Upper lobe of left lung (tissue), 6 donors: ENCODE measurements around the gene IRAK1BP1. TPM values are rescaled to one million over a fixed set of nuclear protein-coding genes. Genes with fewer than 3 reads are reported as not detected.

ENCODE experiments used
- ATAC-seq, 2 donors: fragments of 200-7000 bp; cut with Tn5 transposase; one replicate each; pipeline ENCODE4 v1.9.1; 2022; ENCODE audit warnings: mild to moderate bottlenecking in 2 of 2, moderate library complexity in 2 of 2; ENCODE audit not compliant: low FRiP score in 2 of 2
- DNase-seq, 2 donors: peaks; one replicate each; pipeline ENCODE4 v3.0.0-alpha.2; 2019 to 2020
- H3K27ac ChIP-seq, 4 donors: fragments of 200-600 bp; sonication (generic); one replicate each; pipeline ENCODE4 v1.5.1; 2016 to 2019
- H3K27me3 ChIP-seq, 4 donors: fragments of 200-600 bp; sonication (generic); one replicate each; pipeline ENCODE4 v1.5.1; 2017 to 2019
- H3K36me3 ChIP-seq, 4 donors: fragments of 200-600 bp; sonication (generic); one replicate each; pipeline ENCODE4 v1.5.1; 2016 to 2019
- H3K4me1 ChIP-seq, 4 donors: fragments of 200-600 bp; sonication (generic); one replicate each; pipeline ENCODE4 v1.5.1; 2018 to 2019
- H3K4me3 ChIP-seq, 4 donors: fragments of 200-600 bp; sonication (generic); one replicate each; pipeline ENCODE4 v1.5.1; 2017 to 2019; ENCODE audit warnings: mild to moderate bottlenecking in 2 of 4, moderate library complexity in 1 of 4
- H3K9me3 ChIP-seq, 4 donors: fragments of 200-600 bp; sonication (generic); one replicate each; pipeline ENCODE4 v1.5.1; 2018 to 2019
- EP300 ChIP-seq, 4 donors: sonication (generic); formaldehyde crosslinking; IDR thresholded peaks; one replicate each; pipeline ENCODE4 v1.5.1; 2017; ENCODE audit warnings: antibody characterized with exemption in 4 of 4, control low read depth in 2 of 4
- POLR2A ChIP-seq, 4 donors: fragments of 450-650 bp; IDR thresholded peaks; one replicate each; pipeline ENCODE4 v1.5.1; 2016 to 2017; ENCODE audit warnings: antibody characterized with exemption in 4 of 4, mild to moderate bottlenecking in 2 of 4
- POLR2AphosphoS5 ChIP-seq, 2 donors: sonication (generic); formaldehyde crosslinking; IDR thresholded peaks; one replicate each; pipeline ENCODE4 v1.5.1; 2017; ENCODE audit warnings: antibody characterized with exemption in 2 of 2
- WGBS, 2 donors: methylation state at CpG; one replicate each; pipeline ENCODE4 v1.1.5; 2017 to 2018; 5-methylcytosine and 5-hydroxymethylcytosine counted together
- total RNA-seq, 6 donors: library from RNA; depleted of rRNA in 4 of 6; stranded (reverse); fragments of >200 nt in 4 of 6; gene quantifications; one replicate each; pipeline versions ENCODE4 v1.1.0 to v1.2.1, GENCODE V29; 2016 to 2021
- TF ChIP-seq, protein P1 (sequence below), 6 experiments: fragments of 450-650 bp in 4 of 6; fragments of 200-600 bp in 2 of 6; sonication (generic) in 2 of 6; IDR thresholded peaks; one replicate each; pipeline ENCODE4 v1.5.1; 2016 to 2019; ENCODE audit warnings: antibody characterized with exemption in 6 of 6
- donor health status: DM: no; HTN: no; CAD: no; lungs with moderate emphysema.
- donor health status: DM: no; HTN: yes; CAD: no; lungs with severe emphysema.

The IRAK1BP1 gene
- total RNA-seq, 6 donors from 2014 or later, result 2.2 to 9.6 (median 5.2) TPM

GRCh38 chr6:78908621-78909020 lies 41.3 kb downstream of the IRAK1BP1 start:
- H3K36me3 ChIP-seq, result no peaks in the 10 kb centered on the region
- DNase-seq, result no peak
- WGBS, 2 donors, result 90 to 91% methylated on average over 2 of the region's 2 CpGs
- peaks cover 0 to 19% (median 11%) of the 10 kb centered on the region in 4 donors for H3K4me1 ChIP-seq
- no peak overlapping the region for H3K4me3 ChIP-seq
- no peak for ATAC-seq
- no peak overlapping the region for H3K27ac ChIP-seq
- no peak for TF ChIP-seq POLR2AphosphoS5 (IDR thresholded peaks at IDR 0.05)
- TF ChIP-seq, protein P1, sequence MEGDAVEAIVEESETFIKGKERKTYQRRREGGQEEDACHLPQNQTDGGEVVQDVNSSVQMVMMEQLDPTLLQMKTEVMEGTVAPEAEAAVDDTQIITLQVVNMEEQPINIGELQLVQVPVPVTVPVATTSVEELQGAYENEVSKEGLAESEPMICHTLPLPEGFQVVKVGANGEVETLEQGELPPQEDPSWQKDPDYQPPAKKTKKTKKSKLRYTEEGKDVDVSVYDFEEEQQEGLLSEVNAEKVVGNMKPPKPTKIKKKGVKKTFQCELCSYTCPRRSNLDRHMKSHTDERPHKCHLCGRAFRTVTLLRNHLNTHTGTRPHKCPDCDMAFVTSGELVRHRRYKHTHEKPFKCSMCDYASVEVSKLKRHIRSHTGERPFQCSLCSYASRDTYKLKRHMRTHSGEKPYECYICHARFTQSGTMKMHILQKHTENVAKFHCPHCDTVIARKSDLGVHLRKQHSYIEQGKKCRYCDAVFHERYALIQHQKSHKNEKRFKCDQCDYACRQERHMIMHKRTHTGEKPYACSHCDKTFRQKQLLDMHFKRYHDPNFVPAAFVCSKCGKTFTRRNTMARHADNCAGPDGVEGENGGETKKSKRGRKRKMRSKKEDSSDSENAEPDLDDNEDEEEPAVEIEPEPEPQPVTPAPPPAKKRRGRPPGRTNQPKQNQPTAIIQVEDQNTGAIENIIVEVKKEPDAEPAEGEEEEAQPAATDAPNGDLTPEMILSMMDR (IDR thresholded peaks at IDR 0.05), result no peak
- TF ChIP-seq POLR2A (IDR thresholded peaks at IDR 0.05), result no peak
- no peak for TF ChIP-seq EP300 (IDR thresholded peaks at IDR 0.05)
- H3K9me3 ChIP-seq, result no peaks in the 10 kb centered on the region
- H3K27me3 ChIP-seq, result no peaks in the 10 kb centered on the region

DNA sequence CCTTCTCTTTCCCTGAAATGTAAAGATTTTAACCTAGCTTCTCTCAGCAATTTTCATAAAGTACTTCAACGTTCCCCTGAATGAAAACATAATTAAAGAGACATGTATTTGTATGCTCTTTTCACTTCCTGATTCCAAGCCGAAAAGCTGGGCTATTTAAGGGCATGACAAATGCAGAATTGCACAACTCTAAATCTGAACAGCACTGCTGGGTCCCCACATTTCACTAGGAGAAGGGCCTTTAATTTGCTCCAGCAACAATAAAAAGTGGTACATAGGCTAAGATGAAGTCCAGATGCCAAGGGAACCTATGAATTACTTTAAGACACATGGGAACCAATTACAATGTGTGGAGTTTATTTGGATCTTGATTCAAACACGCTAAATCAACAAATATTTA lies 42.0 kb downstream of the IRAK1BP1 start:
- no peak overlapping the region for H3K4me3 ChIP-seq
- 37 to 50% methylated on average over 3 of the region's 3 CpGs for WGBS, 2 donors
- no peak for DNase-seq
- H3K27ac ChIP-seq, result no peak overlapping the region
- TF ChIP-seq POLR2AphosphoS5 (IDR thresholded peaks at IDR 0.05) (no peak), EP300 (IDR thresholded peaks at IDR 0.05) (no peak), POLR2A (IDR thresholded peaks at IDR 0.05) (no peak)
- TF ChIP-seq, protein P1 (IDR thresholded peaks at IDR 0.05), result no peak
- H3K9me3 ChIP-seq, result no peaks in the 10 kb centered on the region
- peaks cover 0 to 19% (median 11%) of the 10 kb centered on the region in 4 donors for H3K4me1 ChIP-seq
- peak in 1 of 2 donors; percentile 76 for ATAC-seq
- no peaks in the 10 kb centered on the region for H3K36me3 ChIP-seq
- H3K27me3 ChIP-seq, result no peaks in the 10 kb centered on the region

DNA sequence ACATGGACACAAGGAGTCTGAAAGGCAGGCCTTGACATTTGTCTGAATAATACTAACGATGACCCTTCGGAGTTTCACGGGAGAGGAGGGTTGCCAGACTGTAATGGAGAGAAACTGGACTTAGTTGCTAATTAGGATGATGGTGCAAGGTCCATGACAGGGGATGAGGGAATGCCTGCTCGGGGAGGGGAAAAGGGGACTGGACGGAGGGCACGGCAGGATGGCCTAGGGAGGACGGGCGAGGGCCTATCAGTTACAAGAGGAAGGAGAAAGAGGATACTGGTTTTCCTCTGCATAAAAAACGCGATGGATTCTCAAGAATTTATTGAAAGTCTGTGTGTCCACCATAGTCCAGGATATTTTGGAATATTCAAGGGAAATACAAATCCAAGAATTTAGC lies 42.7 kb downstream of the IRAK1BP1 start:
- no peaks in the 10 kb centered on the region for H3K36me3 ChIP-seq
- H3K27ac ChIP-seq, result no peak overlapping the region
- peaks cover 0 to 19% (median 11%) of the 10 kb centered on the region in 4 donors for H3K4me1 ChIP-seq
- no peak for TF ChIP-seq POLR2A (IDR thresholded peaks at IDR 0.05)
- TF ChIP-seq, protein P1 (IDR thresholded peaks at IDR 0.05), result no peak
- TF ChIP-seq POLR2AphosphoS5 (IDR thresholded peaks at IDR 0.05), result no peak
- TF ChIP-seq EP300 (IDR thresholded peaks at IDR 0.05), result no peak
- 74 to 82% methylated on average over 10 of the region's 10 CpGs for WGBS, 2 donors
- H3K9me3 ChIP-seq, result no peaks in the 10 kb centered on the region
- H3K4me3 ChIP-seq, result peak overlapping the region in 2 of 4 donors; percentile 47 to 50
- ATAC-seq (peak in 1 of 2 donors; percentile 19), DNase-seq (no peak)
- H3K27me3 ChIP-seq, result no peaks in the 10 kb centered on the region

GRCh38 chr6:78910591-78911171 lies 43.3 kb downstream of the IRAK1BP1 start:
- Histone ChIP-seq H3K4me3 (peak overlapping the region in 3 of 4 donors; percentile 37 to 50 (median 47)), H3K27me3 (no peaks in the 10 kb centered on the region), H3K9me3 (no peaks in the 10 kb centered on the region), H3K27ac (no peak overlapping the region), H3K4me1 (peaks cover 0 to 19% (median 11%) of the 10 kb centered on the region in 4 donors), H3K36me3 (no peaks in the 10 kb centered on the region)
- TF ChIP-seq POLR2A (IDR thresholded peaks at IDR 0.05) (no peak), EP300 (IDR thresholded peaks at IDR 0.05) (no peak), POLR2AphosphoS5 (IDR thresholded peaks at IDR 0.05) (no peak)
- TF ChIP-seq, protein P1 (IDR thresholded peaks at IDR 0.05), result no peak
- peak; percentile 49 to 80 for ATAC-seq
- 4 to 5% methylated on average over 24 to 44 of the region's 49 CpGs for WGBS, 2 donors
- DNase-seq, result peak; percentile 26 to 87
